NCI-H2081 treated with DMSO at 0.1 percent for 48 hours (cell line): ENCODE measurements around the gene PTPN7.

Source experiments
- DNase-seq: peaks from one replicate; lab custom pipeline; 2025; lab: John Stamatoyannopoulos, UW

PTPN7 gene

GRCh38 chr1:202165942-202166843 lies 5.8 kb upstream of the PTPN7 start:
- DNase-seq, result no peak

GRCh38 chr1:202165267-202165941 lies 5.0 kb upstream of the PTPN7 start:
- DNase-seq, result no peak

- DNase-seq, result no peak
Observed at GRCh38 chr1:202164271-202165037, 4.1 kb upstream of the PTPN7 start.

GRCh38 chr1:202163281-202164270 lies 3.2 kb upstream of the PTPN7 start:
- DNase-seq, result no peak

- DNase-seq, result no peak
Observed at GRCh38 chr1:202162418-202163280, 2.2 kb upstream of the PTPN7 start.

- no peak for DNase-seq
Observed at GRCh38 chr1:202162047-202162417, 1.6 kb upstream of the PTPN7 start.

GRCh38 chr1:202161151-202162046 lies 997 bp upstream of the PTPN7 start:
- DNase-seq, result no peak

GRCh38 chr1:202159534-202160371 lies 649 bp downstream of the PTPN7 start:
- DNase-seq, result no peak

- no peak for DNase-seq
Observed at GRCh38 chr1:202158810-202159533, 1.4 kb downstream of the PTPN7 start.

GRCh38 chr1:202157945-202158344 lies 2.5 kb downstream of the PTPN7 start:
- DNase-seq, result no peak

GRCh38 chr1:202156590-202156989 lies 3.8 kb downstream of the PTPN7 start:
- no peak for DNase-seq

GRCh38 chr1:202155478-202156021 lies 4.9 kb downstream of the PTPN7 start:
- DNase-seq, result no peak

- no peak for DNase-seq
Observed at GRCh38 chr1:202154766-202155477, 5.5 kb downstream of the PTPN7 start.

GRCh38 chr1:202154148-202154765 lies 6.1 kb downstream of the PTPN7 start:
- DNase-seq, result no peak

- no peak for DNase-seq
Observed at GRCh38 chr1:202153284-202153683, 7.1 kb downstream of the PTPN7 start.

- no peak for DNase-seq
Observed at GRCh38 chr1:202152399-202152798, 8.0 kb downstream of the PTPN7 start.
